ENCODE measurements around the gene CNTN1.

DNA sequence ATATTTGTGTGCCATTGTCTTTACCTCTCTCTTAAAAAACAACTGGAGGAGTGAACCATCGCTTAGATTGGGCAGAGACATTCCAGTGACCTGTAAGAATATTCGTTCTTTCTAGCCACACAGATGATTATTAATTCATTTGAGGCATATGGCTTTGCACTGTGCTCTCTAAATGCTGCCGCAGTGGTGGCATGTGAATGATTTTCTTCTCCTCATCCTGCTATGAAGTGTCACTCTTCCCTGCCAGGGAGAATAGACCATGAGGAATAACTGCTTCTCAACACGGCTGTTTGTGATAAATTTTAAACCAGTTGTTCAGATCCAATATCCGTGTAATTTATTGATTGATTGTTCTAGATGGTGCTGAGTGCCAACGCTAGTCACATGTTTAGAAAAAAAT lies 225.3 kb downstream of the CNTN1 start:
- no peak for TF ChIP-seq CTCF (IDR thresholded peaks at IDR 0.05)
- TF ChIP-seq POLR2AphosphoS5 (IDR thresholded peaks at IDR 0.05; ENCODE audit: low read depth, low read length) = no peak
- TF ChIP-seq, protein P1, sequence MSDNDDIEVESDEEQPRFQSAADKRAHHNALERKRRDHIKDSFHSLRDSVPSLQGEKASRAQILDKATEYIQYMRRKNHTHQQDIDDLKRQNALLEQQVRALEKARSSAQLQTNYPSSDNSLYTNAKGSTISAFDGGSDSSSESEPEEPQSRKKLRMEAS (IDR thresholded peaks at IDR 0.05; ENCODE audit: low read depth) = no peak
- TF ChIP-seq EZH2phosphoT487 (IDR thresholded peaks at IDR 0.05; ENCODE audit: borderline replicate concordance, low read depth) = no peak
- no peak for TF ChIP-seq TAF1 (IDR thresholded peaks at IDR 0.05; ENCODE audit: borderline replicate concordance, low read depth, low read length)
- TF ChIP-seq NRF1 (IDR thresholded peaks at IDR 0.05; ENCODE audit: low read depth, low read length) = no peak
- no peak for TF ChIP-seq FOXM1 (IDR thresholded peaks at IDR 0.05; ENCODE audit: low read depth)
- no peak for TF ChIP-seq RFX5 (IDR thresholded peaks at IDR 0.05; ENCODE audit: low read length)
